HepG2 (cell line): ENCODE results near the gene GFPT1. TPM values are rescaled to one million over a fixed set of nuclear protein-coding genes. Genes with fewer than 3 reads are reported as not detected.

Experiments used
- ARID2 ChIP-seq: sonication (generic); formaldehyde crosslinking; IDR thresholded peaks from 2 replicates; pipeline ENCODE4 v1.8.1; 2022; ENCODE audit warnings: mild to moderate bottlenecking, missing genetic modification reagents, borderline replicate concordance
- BRD4 ChIP-seq: sonication (generic); formaldehyde crosslinking; IDR thresholded peaks from 2 replicates; pipeline ENCODE4 v1.4.0; 2020; ENCODE audit warnings: missing genetic modification reagents
- CCDC6 ChIP-seq: sonication (generic); formaldehyde crosslinking; IDR thresholded peaks from 2 replicates; pipeline ENCODE4 v1.8.1; 2022; ENCODE audit warnings: mild to moderate bottlenecking, missing genetic modification reagents, moderate library complexity
- GATAD2A ChIP-seq: IDR thresholded peaks from 2 replicates; pipeline ENCODE4 v1.6.1; 2016
- HNRNPL ChIP-seq: fragments of 200-400 bp; formaldehyde crosslinking; IDR thresholded peaks from 2 replicates; pipeline ENCODE4 v1.6.1; 2017; ENCODE audit warnings: mild to moderate bottlenecking, low read depth, low read length
- KDM6A ChIP-seq: IDR thresholded peaks from 2 replicates; pipeline ENCODE4 v1.6.1; 2016; ENCODE audit warnings: low read depth
- MEIS2 ChIP-seq: sonication (generic); formaldehyde crosslinking; IDR thresholded peaks from 2 replicates; pipeline ENCODE4 v1.9.0; 2021; ENCODE audit warnings: mild to moderate bottlenecking, missing genetic modification reagents
- MIXL1 ChIP-seq: IDR thresholded peaks from 2 replicates; pipeline ENCODE4 v1.6.1; 2016
- MXD4 ChIP-seq: IDR thresholded peaks from 2 replicates; pipeline ENCODE4 v1.6.1; 2016; ENCODE audit warnings: mild to moderate bottlenecking, missing biosample characterization, missing genetic modification reagents
- RFXAP ChIP-seq: sonication (generic); formaldehyde crosslinking; IDR thresholded peaks from 2 replicates; pipeline ENCODE4 v1.4.0; 2020; ENCODE audit warnings: missing genetic modification reagents, borderline replicate concordance
- SIN3A ChIP-seq: IDR thresholded peaks from 2 replicates; pipeline ENCODE4 v1.6.1; 2011; ENCODE audit warnings: low read depth, mild to moderate bottlenecking, control low read depth, low read length, borderline replicate concordance
- SUZ12 ChIP-seq: fragments of 150-350 bp; IDR thresholded peaks from 2 replicates; pipeline ENCODE4 v1.6.1; 2014; ENCODE audit warnings: low read depth, low read length
- THAP11 ChIP-seq: IDR thresholded peaks from 2 replicates; pipeline ENCODE4 v1.6.1; 2016; ENCODE audit warnings: missing biosample characterization, missing genetic modification reagents
- U2AF2 ChIP-seq: fragments of 200-400 bp; formaldehyde crosslinking; IDR thresholded peaks from 2 replicates; pipeline ENCODE4 v1.6.1; 2017; ENCODE audit warnings: low read depth, mild to moderate bottlenecking, low read length
- ZNF354B ChIP-seq: sonication (generic); formaldehyde crosslinking; IDR thresholded peaks from 2 replicates; pipeline ENCODE4 v1.8.0; 2022; ENCODE audit warnings: mild to moderate bottlenecking, missing genetic modification reagents
- ZNF703 ChIP-seq: sonication (generic); formaldehyde crosslinking; IDR thresholded peaks from 2 replicates; pipeline ENCODE4 v1.5.1; 2020; ENCODE audit warnings: missing genetic modification reagents, mild to moderate bottlenecking, moderate library complexity, borderline replicate concordance
- ZNF780A ChIP-seq: sonication (generic); formaldehyde crosslinking; IDR thresholded peaks from 2 replicates; pipeline ENCODE4 v1.8.0; 2022; ENCODE audit warnings: mild to moderate bottlenecking, missing genetic modification reagents, moderate library complexity
- ZNF816 ChIP-seq: sonication (generic); formaldehyde crosslinking; IDR thresholded peaks from 2 replicates; pipeline ENCODE4 v1.8.0; 2022; ENCODE audit warnings: missing genetic modification reagents, mild to moderate bottlenecking, borderline replicate concordance
- ZSCAN25 ChIP-seq: sonication (generic); formaldehyde crosslinking; IDR thresholded peaks from 2 replicates; pipeline ENCODE4 v1.8.0; 2022; ENCODE audit warnings: mild to moderate bottlenecking, missing genetic modification reagents
- polyA plus RNA-seq, 8 experiments: library from polyadenylated mRNA; depleted of rRNA in 3 of 8; stranded (reverse) in 7 of 8; unstranded in 1 of 8; fragments of >200 nt; fragmentation: Illumina TruSeq in 4 of 8; extraction: Trizol in 4 of 8; gene quantifications; 2 replicates each; pipeline versions ENCODE4 v1.2.1 to v1.2.3, GENCODE V29; 2011 to 2016; ENCODE audit warnings: low read depth in 4 of 8, missing spikeins in 1 of 8, mixed read lengths in 1 of 8; ENCODE audit not compliant: insufficient read depth in 1 of 8
- total RNA-seq, 5 experiments: library from RNA; depleted of rRNA; stranded (reverse); fragments of >200 nt; fragmentation: Illumina TruSeq; extraction: Trizol; gene quantifications; 2 replicates each; pipeline ENCODE4 v1.2.3, GENCODE V29; 2016; ENCODE audit warnings: low read depth in 1 of 5
- TF ChIP-seq, protein P1 (sequence below): sonication (generic); formaldehyde crosslinking; IDR thresholded peaks from 2 replicates; pipeline ENCODE4 v1.5.1; 2020; ENCODE audit warnings: mild to moderate bottlenecking, missing genetic modification reagents, borderline replicate concordance
- TF ChIP-seq, protein P2 (sequence below): sonication (generic); formaldehyde crosslinking; IDR thresholded peaks from 2 replicates; pipeline ENCODE4 v1.5.1; 2020; ENCODE audit warnings: missing genetic modification reagents, mild to moderate bottlenecking, borderline replicate concordance
- TF ChIP-seq, protein P3 (sequence below), 2 experiments: sonication (generic) in 1 of 2; formaldehyde crosslinking in 1 of 2; IDR thresholded peaks; 2 replicates each; pipeline versions ENCODE4 v1.6.1 to v1.9.0; 2014 to 2022; ENCODE audit warnings: antibody characterized with exemption in 1 of 2, borderline replicate concordance in 1 of 2, inconsistent platforms in 1 of 2, low read depth in 1 of 2, missing genetic modification reagents in 1 of 2

GFPT1 gene
- total and polyA plus RNA-seq, 2 of the 13 experiments (the other 11 are each of a cell fraction or from before 2014, with no cell fraction given) = 24.0 to 84.9 TPM

DNA sequence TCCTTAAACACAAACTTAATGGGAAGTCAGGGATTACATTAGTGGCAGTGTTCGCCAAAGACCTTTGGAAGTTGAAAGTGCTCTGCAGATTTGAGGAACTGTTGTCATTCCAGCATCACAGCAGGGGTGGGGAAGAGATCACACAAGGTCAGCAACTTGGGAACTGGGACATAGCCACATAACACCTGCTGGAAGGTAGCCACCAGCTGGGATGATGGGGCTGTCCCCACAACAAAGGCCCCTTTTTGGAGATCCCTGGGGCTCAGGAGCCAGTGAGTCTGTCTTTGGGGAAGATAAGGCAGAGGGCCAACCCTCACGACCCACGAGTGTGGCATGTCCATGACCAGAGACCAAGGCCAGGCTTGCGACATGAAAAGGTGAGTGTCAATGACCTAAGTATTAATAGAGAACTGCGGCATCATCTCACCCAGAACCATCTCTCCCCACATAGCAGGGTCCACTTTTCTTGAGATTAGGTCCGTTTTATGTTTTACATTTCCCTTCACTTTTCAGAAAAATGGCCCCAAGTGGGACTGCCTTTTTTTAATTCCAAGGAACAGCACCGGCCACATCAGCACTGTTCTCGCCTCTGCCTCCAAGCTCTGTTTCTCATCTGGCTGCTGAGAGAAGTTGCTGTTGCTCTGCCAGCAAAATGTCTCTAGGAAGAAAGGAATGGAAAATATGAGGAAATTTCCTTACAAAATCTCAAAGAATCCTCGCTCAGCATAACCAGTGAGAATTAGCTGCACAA lies 106.9 kb downstream of the GFPT1 start (continued):
- TF ChIP-seq, protein P1, sequence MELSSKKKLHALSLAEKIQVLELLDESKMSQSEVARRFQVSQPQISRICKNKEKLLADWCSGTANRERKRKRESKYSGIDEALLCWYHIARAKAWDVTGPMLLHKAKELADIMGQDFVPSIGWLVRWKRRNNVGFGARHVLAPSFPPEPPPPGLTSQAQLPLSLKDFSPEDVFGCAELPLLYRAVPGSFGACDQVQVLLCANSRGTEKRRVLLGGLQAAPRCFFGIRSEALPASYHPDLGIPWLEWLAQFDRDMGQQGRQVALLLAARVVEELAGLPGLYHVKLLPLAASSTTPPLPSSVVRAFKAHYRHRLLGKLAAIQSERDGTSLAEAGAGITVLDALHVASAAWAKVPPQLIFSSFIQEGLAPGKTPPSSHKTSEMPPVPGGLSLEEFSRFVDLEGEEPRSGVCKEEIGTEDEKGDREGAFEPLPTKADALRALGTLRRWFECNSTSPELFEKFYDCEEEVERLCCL = no peak
- TF ChIP-seq SUZ12 (no peak), CCDC6 (CRISPR knock-in tag) (peak; percentile 45; the same call in 1 of the 2 replicates), BRD4 (no peak), ZNF816 (CRISPR knock-in tag) (no peak), GATAD2A (CRISPR knock-in tag) (peak; percentile 88), ZNF703 (CRISPR knock-in tag) (no peak), U2AF2 (no peak), MEIS2 (CRISPR knock-in tag) (no peak), ARID2 (no peak), ZNF780A (CRISPR knock-in tag) (no peak), MXD4 (no peak), MIXL1 (CRISPR knock-in tag) (no peak), HNRNPL (no peak), THAP11 (CRISPR knock-in tag) (peak; percentile 49), RFXAP (CRISPR knock-in tag) (0 out of 2 replicates have a peak, but pooled peaks have one; percentile 38), KDM6A (no peak), SIN3A (no peak), ZSCAN25 (CRISPR knock-in tag) (no peak), ZNF354B (CRISPR knock-in tag) (no peak)
- TF ChIP-seq, protein P2, sequence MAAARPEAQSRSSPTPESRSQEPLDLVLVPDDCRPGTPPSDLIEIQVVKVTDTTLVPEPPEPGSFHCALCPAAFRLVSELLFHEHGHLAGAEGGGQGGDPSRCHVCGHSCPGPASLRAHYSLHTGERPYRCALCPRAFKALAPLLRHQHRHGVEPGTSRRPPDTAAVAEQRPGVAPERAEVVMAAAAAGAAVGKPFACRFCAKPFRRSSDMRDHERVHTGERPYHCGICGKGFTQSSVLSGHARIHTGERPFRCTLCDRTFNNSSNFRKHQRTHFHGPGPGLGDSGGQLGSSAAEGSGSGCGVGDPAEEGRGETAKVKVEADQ (CRISPR knock-in tag) = no peak
- TF ChIP-seq, protein P3, sequence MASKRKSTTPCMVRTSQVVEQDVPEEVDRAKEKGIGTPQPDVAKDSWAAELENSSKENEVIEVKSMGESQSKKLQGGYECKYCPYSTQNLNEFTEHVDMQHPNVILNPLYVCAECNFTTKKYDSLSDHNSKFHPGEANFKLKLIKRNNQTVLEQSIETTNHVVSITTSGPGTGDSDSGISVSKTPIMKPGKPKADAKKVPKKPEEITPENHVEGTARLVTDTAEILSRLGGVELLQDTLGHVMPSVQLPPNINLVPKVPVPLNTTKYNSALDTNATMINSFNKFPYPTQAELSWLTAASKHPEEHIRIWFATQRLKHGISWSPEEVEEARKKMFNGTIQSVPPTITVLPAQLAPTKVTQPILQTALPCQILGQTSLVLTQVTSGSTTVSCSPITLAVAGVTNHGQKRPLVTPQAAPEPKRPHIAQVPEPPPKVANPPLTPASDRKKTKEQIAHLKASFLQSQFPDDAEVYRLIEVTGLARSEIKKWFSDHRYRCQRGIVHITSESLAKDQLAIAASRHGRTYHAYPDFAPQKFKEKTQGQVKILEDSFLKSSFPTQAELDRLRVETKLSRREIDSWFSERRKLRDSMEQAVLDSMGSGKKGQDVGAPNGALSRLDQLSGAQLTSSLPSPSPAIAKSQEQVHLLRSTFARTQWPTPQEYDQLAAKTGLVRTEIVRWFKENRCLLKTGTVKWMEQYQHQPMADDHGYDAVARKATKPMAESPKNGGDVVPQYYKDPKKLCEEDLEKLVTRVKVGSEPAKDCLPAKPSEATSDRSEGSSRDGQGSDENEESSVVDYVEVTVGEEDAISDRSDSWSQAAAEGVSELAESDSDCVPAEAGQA (IDR thresholded peaks at IDR 0.05; ENCODE audit: low read depth) = no peak
- TF ChIP-seq, protein P3 (CRISPR knock-in tag; IDR thresholded peaks at IDR 0.05; ENCODE audit: borderline replicate concordance) = no peak
